Bronchial epithelial cell (primary cell): ENCODE results near the gene SIVA1. TPM values are rescaled to one million over a fixed set of nuclear protein-coding genes. Genes with fewer than 3 reads are reported as not detected.

Experiments used
- DNase-seq: peaks from one replicate; pipeline ENCODE4 v3.0.0-alpha.2; 2010; ENCODE audit warnings: low read depth
- FAIRE-seq: peaks from 2 replicates; lab custom pipeline; 2011; peaks lifted over from hg19 to GRCh38; lab: Jason Lieb, UNC
- H3K27me3 ChIP-seq: 2 replicates; pipeline ENCODE4 v1.5.1; 2011; ENCODE audit warnings: low read length; ENCODE audit not compliant: control insufficient read depth, insufficient read depth
- H3K36me3 ChIP-seq: 2 replicates; pipeline ENCODE4 v1.5.1; 2011; ENCODE audit warnings: low read length; ENCODE audit not compliant: control insufficient read depth, insufficient read depth
- H3K4me3 ChIP-seq: 2 replicates; pipeline ENCODE4 v1.5.1; 2011; ENCODE audit warnings: mild to moderate bottlenecking, low read depth, low read length, control low read depth
- CTCF ChIP-seq: IDR thresholded peaks from 2 replicates; pipeline ENCODE4 v1.5.1; 2011; ENCODE audit warnings: mild to moderate bottlenecking, moderate library complexity, low read length, control low read depth, inconsistent platforms; ENCODE audit not compliant: insufficient read depth, severe bottlenecking
- total RNA-seq: library from RNA; depleted of rRNA; stranded (reverse); fragments of >200 nt; gene quantifications from 2 replicates; pipeline ENCODE4 v1.2.1, GENCODE V29; 2014

SIVA1 gene
- total RNA-seq, 1 donor from 2014 or later = 85.0 TPM

DNA sequence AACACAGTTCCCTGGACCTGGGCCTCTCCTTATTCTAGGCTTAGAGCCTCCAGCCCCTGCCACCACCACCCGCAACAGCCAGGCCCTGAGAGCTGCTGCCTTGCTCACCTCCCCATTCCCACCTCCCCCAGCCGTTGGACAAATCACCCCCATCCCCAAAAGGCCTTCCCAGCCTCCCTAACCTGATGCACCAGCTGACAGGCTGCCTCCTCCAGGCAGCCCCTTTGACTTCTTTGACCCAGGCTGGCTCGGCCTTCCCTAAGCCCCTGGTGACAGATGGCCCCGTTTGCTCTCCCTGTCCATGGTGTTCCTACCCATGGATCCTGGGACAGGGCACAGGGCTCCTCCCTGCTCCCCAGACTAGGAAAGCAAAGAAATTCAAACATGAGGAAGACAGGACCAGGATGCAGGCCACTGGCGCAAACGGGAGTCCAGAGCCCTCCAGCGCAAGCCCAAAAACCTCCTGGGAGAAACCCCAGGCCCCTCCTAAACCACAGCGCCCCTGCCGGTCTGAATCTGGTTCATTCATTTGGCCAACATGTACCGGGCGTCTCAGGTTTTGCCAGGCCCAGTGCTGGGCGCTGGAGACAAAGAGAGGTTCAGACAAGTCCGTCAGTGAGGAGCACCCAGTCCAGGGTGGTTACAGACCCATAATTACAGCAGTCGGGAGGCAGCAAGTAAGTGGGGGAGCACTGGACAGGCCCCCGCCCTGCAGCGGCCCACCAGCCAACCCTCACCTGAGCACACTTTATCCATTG lies 40.2 kb downstream of the SIVA1 start:
- no peak for FAIRE-seq
- peaks cover 21% of the 10 kb centered on the region for H3K36me3 ChIP-seq
- no peak for TF ChIP-seq CTCF
- DNase-seq = no peak
- H3K27me3 ChIP-seq = no peaks in the 10 kb centered on the region
- no peak overlapping the region for H3K4me3 ChIP-seq

DNA sequence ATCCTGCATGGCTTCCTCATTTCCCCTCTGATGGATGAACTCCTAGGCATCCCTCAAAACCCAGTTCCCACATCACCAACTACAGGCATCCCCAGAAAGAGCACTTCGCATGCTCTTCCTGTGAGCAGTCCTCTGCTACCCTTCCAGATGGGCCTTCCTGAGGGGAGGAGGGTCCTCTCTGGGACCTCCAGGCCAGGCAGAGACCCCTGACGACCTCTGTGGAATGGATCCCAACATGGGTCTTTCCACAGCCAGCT lies 40.7 kb downstream of the SIVA1 start:
- peaks cover 21% of the 10 kb centered on the region for H3K36me3 ChIP-seq
- no peak for DNase-seq
- no peaks in the 10 kb centered on the region for H3K27me3 ChIP-seq
- no peak for TF ChIP-seq CTCF
- no peak for FAIRE-seq
- no peak overlapping the region for H3K4me3 ChIP-seq

DNA sequence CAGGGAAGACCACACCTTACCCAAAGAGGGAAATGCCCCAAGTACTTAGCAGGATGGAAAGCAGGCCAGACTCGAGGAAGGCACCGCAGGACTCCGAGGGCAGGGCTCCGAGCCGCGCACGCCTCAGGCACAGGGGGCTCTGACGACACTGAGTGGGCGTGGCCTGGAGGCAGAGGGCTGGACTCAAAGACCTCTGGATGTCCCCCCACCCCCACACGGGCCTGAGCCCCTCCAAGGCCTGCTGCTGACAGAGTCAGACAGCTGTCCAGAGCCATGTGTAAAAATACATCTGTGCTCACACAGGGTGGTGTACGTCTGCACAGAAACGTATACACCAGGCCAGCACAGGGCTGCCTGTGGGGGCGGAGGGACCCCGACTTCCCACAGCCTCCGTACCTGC lies 41.2 kb downstream of the SIVA1 start:
- TF ChIP-seq CTCF = no peak
- Histone ChIP-seq H3K4me3 (peak overlapping the region; percentile 74), H3K36me3 (peaks cover 21% of the 10 kb centered on the region), H3K27me3 (no peaks in the 10 kb centered on the region)
- FAIRE-seq (no peak), DNase-seq (peak; percentile 44)

DNA sequence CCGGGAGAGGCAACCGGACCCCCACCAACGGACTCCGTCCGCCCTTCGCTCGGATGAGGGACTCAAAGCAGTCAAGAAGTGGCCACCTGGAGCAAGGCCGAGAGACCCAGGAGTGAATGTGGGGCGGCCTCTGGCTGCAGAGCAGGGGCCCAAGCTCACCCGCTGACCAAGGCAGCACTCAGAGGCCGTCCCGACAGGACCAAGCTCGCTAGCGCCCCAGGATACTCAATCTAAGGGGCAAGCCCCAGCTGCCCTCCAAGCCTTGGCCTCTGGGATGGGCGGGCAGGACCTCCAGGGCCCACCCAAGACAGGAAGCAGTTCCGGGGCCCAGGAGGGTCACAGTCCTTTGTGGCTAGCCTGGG lies 41.7 kb downstream of the SIVA1 start:
- no peak for FAIRE-seq
- Histone ChIP-seq H3K36me3 (peaks cover 21% of the 10 kb centered on the region), H3K27me3 (no peaks in the 10 kb centered on the region), H3K4me3 (peak overlapping the region; percentile 74)
- DNase-seq = no peak
- no peak for TF ChIP-seq CTCF

DNA sequence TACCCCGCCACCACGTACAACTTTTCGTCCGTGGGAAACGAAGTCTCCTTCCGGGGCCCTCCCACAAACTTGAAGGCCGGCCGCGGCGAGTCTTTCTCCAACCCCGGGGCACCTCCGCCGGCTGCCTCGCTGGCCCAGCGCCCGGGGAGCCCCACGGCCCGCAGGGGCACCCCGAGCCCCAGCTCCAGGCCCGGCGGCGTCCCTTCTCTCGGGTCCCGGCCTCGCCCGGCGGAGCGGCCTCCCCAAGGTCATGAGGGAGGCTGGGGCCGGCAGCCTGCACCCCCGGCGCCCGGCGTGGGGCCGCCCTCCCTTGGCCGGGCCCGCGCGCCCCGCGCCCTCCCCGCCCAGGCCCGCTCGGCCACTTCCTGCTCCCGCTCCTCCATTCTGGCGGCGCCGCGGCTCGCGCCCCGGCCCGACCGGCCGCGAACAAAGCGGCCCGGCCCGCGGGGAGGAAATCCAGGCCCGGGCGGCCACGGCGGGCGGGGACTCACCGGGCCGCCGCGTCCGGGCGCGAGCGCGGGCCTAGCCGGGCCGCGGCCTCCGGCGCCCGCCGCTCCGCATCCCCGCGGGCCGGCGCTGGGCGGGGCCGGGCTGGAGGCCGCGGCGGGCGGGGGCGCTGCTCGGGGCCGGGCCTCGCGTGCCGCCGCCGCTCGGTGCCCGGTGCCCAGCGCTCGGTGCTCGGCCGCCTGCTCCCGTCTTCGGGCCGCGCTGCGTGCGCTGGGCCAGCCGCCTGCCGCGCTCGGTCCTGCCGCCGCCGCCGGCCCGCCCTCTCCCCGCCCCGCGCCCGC lies 42.2 kb downstream of the SIVA1 start, which contains the start of gene AKT1:
Gene AKT1, minus strand, starts transcription at position 756 of the 788 bp plus-strand sequence. CDS start 3,105 bp downstream, outside the sequence.
- no peaks in the 10 kb centered on the region for H3K27me3 ChIP-seq
- peak within 1 kb of the TSS; percentile 74 for H3K4me3 ChIP-seq
- FAIRE-seq (no peak), DNase-seq (no peak)
- TF ChIP-seq CTCF = no peak
- peaks cover 21% of the 10 kb centered on the region for H3K36me3 ChIP-seq
